Panc1 (cell line): ENCODE results near the gene RPL18. TPM values are rescaled to one million over a fixed set of nuclear protein-coding genes. Genes with fewer than 3 reads are reported as not detected.

ENCODE experiments used
- ATAC-seq: fragments of 200-7000 bp; cut with Tn5 transposase; 2 replicates; pipeline ENCODE4 v1.9.1; 2020; ENCODE audit warnings: mild to moderate bottlenecking, moderate library complexity
- BruUV-seq: library from RNA; stranded (reverse); fragments of 400-500 nt; replicated peaks from 2 replicates; lab custom pipeline; 2021; lab: Mats Ljungman, UMichigan
- CTCF ChIA-PET: fragments of 300-600 bp; sonication (Branson Sonifier 250); formaldehyde crosslinking; loops from one replicate; lab custom pipeline; 2022; ENCODE audit warnings: antibody characterized with exemption; lab: Charles Lee
- POLR2A ChIA-PET: fragments of 300-600 bp; sonication (Branson Sonifier 250); formaldehyde crosslinking; loops from one replicate; lab custom pipeline; 2022; ENCODE audit warnings: antibody characterized with exemption; lab: Charles Lee
- DNase-seq: peaks from one replicate; pipeline ENCODE4 v3.0.0-alpha.2; 2010; ENCODE audit warnings: low read depth, low spot score
- H3K27ac ChIP-seq: 2 replicates; pipeline ENCODE4 v1.5.1; 2011; ENCODE audit warnings: mild to moderate bottlenecking, low read length, inconsistent platforms
- H3K27me3 ChIP-seq: fragments of 200-500 bp; sonication (Bioruptor generic); 2 replicates; pipeline ENCODE4 v1.6.0; 2014; ENCODE audit warnings: low read length, inconsistent platforms; ENCODE audit not compliant: control insufficient read depth, insufficient read depth
- H3K36me3 ChIP-seq: fragments of 200-500 bp; sonication (Bioruptor generic); 2 replicates; pipeline ENCODE4 v1.5.1; 2014; ENCODE audit warnings: inconsistent platforms, mild to moderate bottlenecking, low read length, moderate library complexity; ENCODE audit not compliant: control insufficient read depth, insufficient read depth
- H3K4me1 ChIP-seq: 2 replicates; pipeline ENCODE4 v1.5.1; 2011; ENCODE audit warnings: inconsistent platforms, mild to moderate bottlenecking, low read length, moderate library complexity; ENCODE audit not compliant: control insufficient read depth, insufficient read depth
- H3K4me3 ChIP-seq, 2 experiments: 2 replicates each; pipeline ENCODE4 v1.5.1; 2011 to 2012; ENCODE audit warnings: low read depth in 2 of 2, low read length in 2 of 2, mild to moderate bottlenecking in 2 of 2, inconsistent platforms in 1 of 2, moderate library complexity in 1 of 2
- H3K9me3 ChIP-seq: fragments of 200-500 bp; sonication (Bioruptor generic); 2 replicates; pipeline ENCODE4 v1.5.1; 2014; ENCODE audit warnings: low read depth, mild to moderate bottlenecking, inconsistent platforms, low read length, moderate library complexity; ENCODE audit not compliant: control insufficient read depth, insufficient read depth
- CTCF ChIP-seq: fragments of 450-650 bp; IDR thresholded peaks from 2 replicates; pipeline ENCODE4 v1.5.1; 2017; ENCODE audit warnings: mild to moderate bottlenecking
- POLR2AphosphoS5 ChIP-seq: IDR thresholded peaks from 2 replicates; pipeline ENCODE4 v1.6.1; 2012; ENCODE audit warnings: mild to moderate bottlenecking, low read depth, low read length, moderate library complexity
- REST ChIP-seq, 2 experiments: IDR thresholded peaks; 2 replicates each; pipeline ENCODE4 v1.6.1; 2011 to 2012; ENCODE audit warnings: low read depth in 2 of 2, control low read depth in 1 of 2, low read length in 1 of 2, mild to moderate bottlenecking in 1 of 2, moderate library complexity in 1 of 2; ENCODE audit not compliant: insufficient read depth in 1 of 2
- SIN3A ChIP-seq: IDR thresholded peaks from 2 replicates; pipeline ENCODE4 v1.6.1; 2012; ENCODE audit warnings: low read depth, mild to moderate bottlenecking, low read length, moderate library complexity, borderline replicate concordance; ENCODE audit not compliant: insufficient read depth
- TCF7L2 ChIP-seq: IDR thresholded peaks from 2 replicates; pipeline ENCODE4 v1.6.1; 2011; ENCODE audit warnings: mild to moderate bottlenecking, low read depth, low read length, inconsistent platforms
- in situ Hi-C: cut with HindIII; loops from 2 replicates; pipeline ENCODE4 v1.10.0; 2016; ENCODE audit warnings: low sequenced_read_pairs, low pct_unique_long_range_greater_than_20kb
- intact Hi-C: fragments of 100-400 bp; cut with micrococcal nuclease; formaldehyde crosslinking; loops from one replicate; pipeline ENCODE4 v1.10.0; 2022; ENCODE audit not compliant: unreplicated experiment
- total RNA-seq: library from RNA; stranded (reverse); gene quantifications from one replicate; pipeline ENCODE4 v1.2.1, GENCODE V29; 2021; ENCODE audit not compliant: unreplicated experiment

Gene RPL18
- total RNA-seq, 1 experiment from 2014 or later = 670 TPM

- no peak for DNase-seq
- intact Hi-C loops = no loop called here
Observed at GRCh38 chr19:48617146-48617937, 1.6 kb downstream of the RPL18 start.

GRCh38 chr19:48616491-48617056 is 2.4 kb downstream of the RPL18 start:
- no TSS peak for BruUV-seq
- peaks cover 11% of the 10 kb centered on the region for H3K36me3 ChIP-seq
- peak overlapping the region; percentile 96 to 99 for H3K4me3 ChIP-seq
- ATAC-seq (no peak), DNase-seq (no peak)
- H3K27me3 ChIP-seq = no peaks in the 10 kb centered on the region
- intact Hi-C loops = no loop called here
- H3K4me1 ChIP-seq = peaks cover 35% of the 10 kb centered on the region
- CTCF ChIA-PET = no interaction called here
- in situ Hi-C loops = no loop called here
- POLR2A ChIA-PET = no interaction called here
- no peak overlapping the region; the same call in 1 of the 2 replicates for H3K27ac ChIP-seq
- H3K9me3 ChIP-seq = no peaks in the 10 kb centered on the region
- TF ChIP-seq TCF7L2 (no peak), POLR2AphosphoS5 (no peak), CTCF (no peak), REST (IDR thresholded peaks at IDR 0.05; ENCODE audit: insufficient read depth in 1 of 2, low read depth in 2 of 2, low read length in 1 of 2) (no peak)

More at GRCh38 chr19:48617146-48617937, 1.6 kb downstream of the RPL18 start:
- ChIA-PET CTCF (no interaction called here), POLR2A (no interaction called here)
- Histone ChIP-seq H3K36me3 (peaks cover 11% of the 10 kb centered on the region), H3K27me3 (no peaks in the 10 kb centered on the region), H3K9me3 (no peaks in the 10 kb centered on the region), H3K27ac (peak overlapping the region; percentile 94), H3K4me1 (peaks cover 35% of the 10 kb centered on the region), H3K4me3 (peak overlapping the region; percentile 96 to 99)
- BruUV-seq = no TSS peak
- in situ Hi-C loops = no loop called here
- no peak for ATAC-seq
- no peak for TF ChIP-seq TCF7L2
- TF ChIP-seq CTCF = no peak
- no peak for TF ChIP-seq REST (IDR thresholded peaks at IDR 0.05; ENCODE audit: insufficient read depth in 1 of 2, low read depth in 2 of 2, low read length in 1 of 2)
- TF ChIP-seq POLR2AphosphoS5 = no peak
- TF ChIP-seq SIN3A = no peak
